HepG2 (cell line): ENCODE results near the gene CCDC142. TPM values are rescaled to one million over a fixed set of nuclear protein-coding genes. Genes with fewer than 3 reads are reported as not detected.

ENCODE experiments used
- AGO2 ChIP-seq: fragments of 200-400 bp; formaldehyde crosslinking; optimal IDR thresholded peaks from 2 replicates; pipeline ENCODE3; 2017; ENCODE audit warnings: mild to moderate bottlenecking, low read depth, low read length, moderate library complexity
- ETV5 ChIP-seq: IDR thresholded peaks from 2 replicates; pipeline ENCODE4 v1.6.1; 2018; ENCODE audit warnings: missing biosample characterization, missing genetic modification reagents, inconsistent platforms, borderline replicate concordance
- KAT2B ChIP-seq: fragments of 150-350 bp; IDR thresholded peaks from 2 replicates; pipeline ENCODE4 v1.6.1; 2014; ENCODE audit warnings: low read depth, low read length, borderline replicate concordance
- KMT2B ChIP-seq: IDR thresholded peaks from 2 replicates; pipeline ENCODE4 v1.6.1; 2016; ENCODE audit warnings: missing genetic modification reagents, missing compliant biosample characterization
- NFKB2 ChIP-seq: sonication (generic); formaldehyde crosslinking; IDR thresholded peaks from 2 replicates; pipeline ENCODE4 v1.4.0; 2020; ENCODE audit warnings: missing genetic modification reagents, borderline replicate concordance
- SNRNP70 ChIP-seq: fragments of 200-400 bp; formaldehyde crosslinking; IDR thresholded peaks from 2 replicates; pipeline ENCODE4 v1.6.1; 2017; ENCODE audit warnings: mild to moderate bottlenecking, low read depth, low read length, moderate library complexity
- THAP11 ChIP-seq: IDR thresholded peaks from 2 replicates; pipeline ENCODE4 v1.6.1; 2016; ENCODE audit warnings: missing biosample characterization, missing genetic modification reagents
- ZFP62 ChIP-seq: sonication (generic); formaldehyde crosslinking; IDR thresholded peaks from 2 replicates; pipeline ENCODE4 v1.4.0; 2020; ENCODE audit warnings: missing genetic modification reagents
- ZNF549 ChIP-seq: sonication (generic); formaldehyde crosslinking; IDR thresholded peaks from 2 replicates; pipeline ENCODE4 v1.5.0; 2020; ENCODE audit warnings: missing genetic modification reagents
- ZNF704 ChIP-seq: sonication (generic); formaldehyde crosslinking; IDR thresholded peaks from 2 replicates; pipeline ENCODE4 v1.8.1; 2023; ENCODE audit warnings: mild to moderate bottlenecking, inconsistent platforms, moderate library complexity, missing genetic modification reagents, borderline replicate concordance
- ZSCAN9 ChIP-seq: IDR thresholded peaks from 2 replicates; pipeline ENCODE4 v1.6.1; 2016; ENCODE audit warnings: borderline replicate concordance
- polyA plus RNA-seq, 8 experiments: library from polyadenylated mRNA; depleted of rRNA in 3 of 8; stranded (reverse) in 7 of 8; unstranded in 1 of 8; fragments of >200 nt; fragmentation: Illumina TruSeq in 4 of 8; extraction: Trizol in 4 of 8; gene quantifications; 2 replicates each; pipeline versions ENCODE4 v1.2.1 to v1.2.3, GENCODE V29; 2011 to 2016; ENCODE audit warnings: low read depth in 4 of 8, missing spikeins in 1 of 8, mixed read lengths in 1 of 8; ENCODE audit not compliant: insufficient read depth in 1 of 8
- total RNA-seq, 5 experiments: library from RNA; depleted of rRNA; stranded (reverse); fragments of >200 nt; fragmentation: Illumina TruSeq; extraction: Trizol; gene quantifications; 2 replicates each; pipeline ENCODE4 v1.2.3, GENCODE V29; 2016; ENCODE audit warnings: low read depth in 1 of 5
- TF ChIP-seq, protein P1 (sequence below): sonication (generic); formaldehyde crosslinking; IDR thresholded peaks from 2 replicates; pipeline ENCODE4 v1.4.0; 2020; ENCODE audit warnings: missing genetic modification reagents, borderline replicate concordance
- TF ChIP-seq, protein P2 (sequence below): sonication (generic); formaldehyde crosslinking; IDR thresholded peaks from 2 replicates; pipeline ENCODE4 v1.5.0; 2020; ENCODE audit warnings: mild to moderate bottlenecking, missing genetic modification reagents, borderline replicate concordance
- TF ChIP-seq, protein P3 (sequence below): sonication (generic); formaldehyde crosslinking; IDR thresholded peaks from 2 replicates; pipeline ENCODE4 v1.4.0; 2020; ENCODE audit warnings: mild to moderate bottlenecking, missing genetic modification reagents
- TF ChIP-seq, protein P4 (sequence below): sonication (generic); formaldehyde crosslinking; IDR thresholded peaks from 2 replicates; pipeline ENCODE4 v1.5.0; 2020; ENCODE audit warnings: missing genetic modification reagents
- TF ChIP-seq, protein P5 (sequence below): sonication (generic); formaldehyde crosslinking; IDR thresholded peaks from 2 replicates; pipeline ENCODE4 v1.4.0; 2020; ENCODE audit warnings: missing genetic modification reagents

The CCDC142 gene
- total and polyA plus RNA-seq, 2 of the 13 experiments (the other 11 are each of a cell fraction or from before 2014, with no cell fraction given), result 14.7 to 30.4 TPM

DNA sequence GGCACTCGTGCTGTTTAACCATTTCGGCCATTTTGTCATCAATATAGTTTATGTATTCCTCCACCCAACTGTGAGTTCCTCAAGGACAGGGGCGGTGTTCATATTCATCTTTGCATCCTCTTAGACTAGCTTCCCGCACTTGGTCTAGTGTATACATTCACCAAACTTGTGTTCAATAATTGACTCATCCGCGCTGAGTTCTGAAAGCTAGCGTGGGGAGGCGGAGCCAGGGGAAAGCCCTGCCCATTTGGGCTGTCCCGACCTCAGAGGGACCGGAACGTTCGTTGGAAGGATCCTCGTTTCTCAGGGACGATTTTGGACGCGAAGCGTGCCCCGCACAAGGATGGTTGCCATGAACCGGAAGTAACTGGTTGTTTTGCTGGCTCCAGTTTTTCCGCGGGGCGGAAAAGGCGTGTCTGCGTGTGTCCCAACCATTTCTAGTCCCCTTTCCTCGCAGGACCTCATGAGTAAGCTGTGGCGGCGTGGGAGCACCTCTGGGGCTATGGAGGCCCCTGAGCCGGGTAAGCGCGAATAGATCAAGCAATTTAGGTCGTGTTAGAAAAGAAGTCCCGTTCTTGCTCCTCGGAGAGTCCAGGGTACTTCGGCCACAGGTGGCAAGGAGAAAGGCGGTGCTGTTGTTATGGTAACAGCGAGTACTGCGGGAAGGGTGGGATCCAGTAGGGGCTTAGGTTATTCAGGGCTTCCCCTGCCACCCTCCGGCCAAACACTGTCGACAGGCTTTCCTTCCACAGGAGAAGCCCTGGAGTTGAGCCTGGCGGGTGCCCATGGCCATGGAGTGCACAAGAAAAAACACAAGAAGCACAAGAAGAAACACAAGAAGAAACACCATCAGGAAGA lies 27.9 kb downstream of the CCDC142 start, which contains the start of gene INO80B (continued):
- TF ChIP-seq ZNF704 (CRISPR knock-in tag), result 0 out of 2 replicates have a peak, but pooled peaks have one; percentile 82
- peak; percentile 98 for TF ChIP-seq THAP11 (CRISPR knock-in tag)
- peak; percentile 89 for TF ChIP-seq ETV5
- TF ChIP-seq, protein P1, sequence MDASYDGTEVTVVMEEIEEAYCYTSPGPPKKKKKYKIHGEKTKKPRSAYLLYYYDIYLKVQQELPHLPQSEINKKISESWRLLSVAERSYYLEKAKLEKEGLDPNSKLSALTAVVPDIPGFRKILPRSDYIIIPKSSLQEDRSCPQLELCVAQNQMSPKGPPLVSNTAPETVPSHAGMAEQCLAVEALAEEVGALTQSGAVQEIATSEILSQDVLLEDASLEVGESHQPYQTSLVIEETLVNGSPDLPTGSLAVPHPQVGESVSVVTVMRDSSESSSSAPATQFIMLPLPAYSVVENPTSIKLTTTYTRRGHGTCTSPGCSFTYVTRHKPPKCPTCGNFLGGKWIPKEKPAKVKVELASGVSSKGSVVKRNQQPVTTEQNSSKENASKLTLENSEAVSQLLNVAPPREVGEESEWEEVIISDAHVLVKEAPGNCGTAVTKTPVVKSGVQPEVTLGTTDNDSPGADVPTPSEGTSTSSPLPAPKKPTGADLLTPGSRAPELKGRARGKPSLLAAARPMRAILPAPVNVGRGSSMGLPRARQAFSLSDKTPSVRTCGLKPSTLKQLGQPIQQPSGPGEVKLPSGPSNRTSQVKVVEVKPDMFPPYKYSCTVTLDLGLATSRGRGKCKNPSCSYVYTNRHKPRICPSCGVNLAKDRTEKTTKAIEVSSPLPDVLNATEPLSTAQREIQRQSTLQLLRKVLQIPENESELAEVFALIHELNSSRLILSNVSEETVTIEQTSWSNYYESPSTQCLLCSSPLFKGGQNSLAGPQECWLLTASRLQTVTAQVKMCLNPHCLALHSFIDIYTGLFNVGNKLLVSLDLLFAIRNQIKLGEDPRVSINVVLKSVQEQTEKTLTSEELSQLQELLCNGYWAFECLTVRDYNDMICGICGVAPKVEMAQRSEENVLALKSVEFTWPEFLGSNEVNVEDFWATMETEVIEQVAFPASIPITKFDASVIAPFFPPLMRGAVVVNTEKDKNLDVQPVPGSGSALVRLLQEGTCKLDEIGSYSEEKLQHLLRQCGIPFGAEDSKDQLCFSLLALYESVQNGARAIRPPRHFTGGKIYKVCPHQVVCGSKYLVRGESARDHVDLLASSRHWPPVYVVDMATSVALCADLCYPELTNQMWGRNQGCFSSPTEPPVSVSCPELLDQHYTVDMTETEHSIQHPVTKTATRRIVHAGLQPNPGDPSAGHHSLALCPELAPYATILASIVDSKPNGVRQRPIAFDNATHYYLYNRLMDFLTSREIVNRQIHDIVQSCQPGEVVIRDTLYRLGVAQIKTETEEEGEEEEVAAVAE (CRISPR knock-in tag), result peak; percentile 98
- TF ChIP-seq KAT2B, result no peak
- TF ChIP-seq ZSCAN9 (CRISPR knock-in tag), result peak; percentile 97
- TF ChIP-seq, protein P2, sequence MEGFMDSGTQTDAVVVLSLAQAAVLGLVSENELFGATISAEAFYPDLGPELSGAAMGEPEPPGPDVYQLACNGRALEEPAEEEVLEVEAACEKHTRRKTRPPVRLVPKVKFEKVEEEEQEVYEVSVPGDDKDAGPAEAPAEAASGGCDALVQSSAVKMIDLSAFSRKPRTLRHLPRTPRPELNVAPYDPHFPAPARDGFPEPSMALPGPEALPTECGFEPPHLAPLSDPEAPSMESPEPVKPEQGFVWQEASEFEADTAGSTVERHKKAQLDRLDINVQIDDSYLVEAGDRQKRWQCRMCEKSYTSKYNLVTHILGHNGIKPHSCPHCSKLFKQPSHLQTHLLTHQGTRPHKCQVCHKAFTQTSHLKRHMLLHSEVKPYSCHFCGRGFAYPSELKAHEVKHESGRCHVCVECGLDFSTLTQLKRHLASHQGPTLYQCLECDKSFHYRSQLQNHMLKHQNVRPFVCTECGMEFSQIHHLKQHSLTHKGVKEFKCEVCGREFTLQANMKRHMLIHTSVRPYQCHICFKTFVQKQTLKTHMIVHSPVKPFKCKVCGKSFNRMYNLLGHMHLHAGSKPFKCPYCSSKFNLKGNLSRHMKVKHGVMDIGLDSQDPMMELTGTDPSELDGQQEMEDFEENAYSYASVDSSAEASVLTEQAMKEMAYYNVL (CRISPR knock-in tag), result peak; percentile 84; the same call in 1 of the 2 replicates
- no peak for TF ChIP-seq ZNF549 (CRISPR knock-in tag)
- TF ChIP-seq ZFP62, result no peak
- TF ChIP-seq, protein P3, sequence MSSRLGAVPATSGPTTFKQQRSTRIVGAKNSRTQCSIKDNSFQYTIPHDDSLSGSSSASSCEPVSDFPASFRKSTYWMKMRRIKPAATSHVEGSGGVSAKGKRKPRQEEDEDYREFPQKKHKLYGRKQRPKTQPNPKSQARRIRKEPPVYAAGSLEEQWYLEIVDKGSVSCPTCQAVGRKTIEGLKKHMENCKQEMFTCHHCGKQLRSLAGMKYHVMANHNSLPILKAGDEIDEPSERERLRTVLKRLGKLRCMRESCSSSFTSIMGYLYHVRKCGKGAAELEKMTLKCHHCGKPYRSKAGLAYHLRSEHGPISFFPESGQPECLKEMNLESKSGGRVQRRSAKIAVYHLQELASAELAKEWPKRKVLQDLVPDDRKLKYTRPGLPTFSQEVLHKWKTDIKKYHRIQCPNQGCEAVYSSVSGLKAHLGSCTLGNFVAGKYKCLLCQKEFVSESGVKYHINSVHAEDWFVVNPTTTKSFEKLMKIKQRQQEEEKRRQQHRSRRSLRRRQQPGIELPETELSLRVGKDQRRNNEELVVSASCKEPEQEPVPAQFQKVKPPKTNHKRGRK (CRISPR knock-in tag), result peak; percentile 56; the same call in 1 of the 2 replicates
- TF ChIP-seq NFKB2 (CRISPR knock-in tag), result peak; percentile 70; the same call in 1 of the 2 replicates
- TF ChIP-seq, protein P4, sequence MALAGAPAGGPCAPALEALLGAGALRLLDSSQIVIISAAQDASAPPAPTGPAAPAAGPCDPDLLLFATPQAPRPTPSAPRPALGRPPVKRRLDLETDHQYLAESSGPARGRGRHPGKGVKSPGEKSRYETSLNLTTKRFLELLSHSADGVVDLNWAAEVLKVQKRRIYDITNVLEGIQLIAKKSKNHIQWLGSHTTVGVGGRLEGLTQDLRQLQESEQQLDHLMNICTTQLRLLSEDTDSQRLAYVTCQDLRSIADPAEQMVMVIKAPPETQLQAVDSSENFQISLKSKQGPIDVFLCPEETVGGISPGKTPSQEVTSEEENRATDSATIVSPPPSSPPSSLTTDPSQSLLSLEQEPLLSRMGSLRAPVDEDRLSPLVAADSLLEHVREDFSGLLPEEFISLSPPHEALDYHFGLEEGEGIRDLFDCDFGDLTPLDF (CRISPR knock-in tag), result no peak
- no peak for TF ChIP-seq SNRNP70
- TF ChIP-seq, protein P5, sequence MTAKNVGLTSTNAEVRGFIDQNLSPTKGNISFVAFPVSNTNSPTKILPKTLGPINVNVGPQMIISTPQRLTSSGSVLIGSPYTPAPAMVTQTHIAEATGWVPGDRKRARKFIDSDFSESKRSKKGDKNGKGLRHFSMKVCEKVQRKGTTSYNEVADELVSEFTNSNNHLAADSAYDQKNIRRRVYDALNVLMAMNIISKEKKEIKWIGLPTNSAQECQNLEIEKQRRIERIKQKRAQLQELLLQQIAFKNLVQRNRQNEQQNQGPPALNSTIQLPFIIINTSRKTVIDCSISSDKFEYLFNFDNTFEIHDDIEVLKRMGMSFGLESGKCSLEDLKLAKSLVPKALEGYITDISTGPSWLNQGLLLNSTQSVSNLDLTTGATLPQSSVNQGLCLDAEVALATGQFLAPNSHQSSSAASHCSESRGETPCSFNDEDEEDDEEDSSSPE (CRISPR knock-in tag), result peak; percentile 74
- no peak for TF ChIP-seq AGO2
- TF ChIP-seq KMT2B (CRISPR knock-in tag), result peak; percentile 91
